ENCODE measurements around the gene KIRREL2. TPM values are rescaled to one million over a fixed set of nuclear protein-coding genes. Genes with fewer than 3 reads are reported as not detected.

KIRREL2 gene
- total RNA-seq, 4 donors from 2014 or later: not detected

DNA sequence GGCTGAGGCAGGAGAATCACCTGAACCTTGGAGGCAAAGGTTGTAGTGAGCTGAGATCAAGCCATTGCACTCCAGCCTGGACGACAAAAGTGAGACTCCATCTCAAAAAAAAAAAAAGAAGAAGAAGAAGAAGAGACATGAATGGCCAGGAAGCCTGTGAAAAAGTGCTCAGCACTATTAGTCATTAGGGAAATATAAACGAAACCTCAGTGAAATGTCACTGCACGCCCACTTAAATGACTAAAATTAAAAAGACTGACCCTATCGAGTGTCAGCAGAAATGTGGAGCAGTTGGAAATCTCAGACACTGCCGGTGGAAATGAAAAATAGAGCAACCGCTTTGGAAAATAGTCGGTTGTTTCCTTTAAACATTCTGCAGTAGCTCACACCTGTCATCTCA lies 56.9 kb downstream of the KIRREL2 start:
- WGBS: 52% methylated on average over 7 of the region's 7 CpGs
- H3K27ac ChIP-seq: no peak overlapping the region

DNA sequence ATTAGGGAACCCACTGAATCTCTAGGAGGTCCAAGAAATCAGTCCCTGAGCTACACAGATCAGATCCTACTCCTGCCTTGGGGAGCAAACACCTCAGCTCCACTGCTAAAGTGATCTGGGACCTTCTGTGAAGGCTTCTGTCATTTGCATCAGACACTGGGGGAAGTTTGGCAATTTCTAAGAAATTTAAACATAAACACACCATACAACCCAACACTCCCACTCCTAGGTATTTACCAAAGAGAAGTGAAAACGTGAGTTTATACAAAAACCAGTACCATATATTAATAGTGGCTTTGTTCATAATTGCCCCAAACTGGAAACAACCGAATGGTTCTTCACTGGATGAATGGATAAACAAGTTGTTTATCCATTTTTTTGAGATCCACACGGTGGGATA lies 58.7 kb downstream of the KIRREL2 start:
- WGBS: 76% methylated on average over 3 of the region's 3 CpGs
- DNase-seq (ENCODE audit: low spot score in 2 of 2): no peak
- Histone ChIP-seq H3K27me3 (no peaks in the 10 kb centered on the region), H3K9me3 (no peaks in the 10 kb centered on the region), H3K4me1 (peaks cover 5% of the 10 kb centered on the region), H3K27ac (no peak overlapping the region), H3K36me3 (no peaks in the 10 kb centered on the region), H3K4me3 (no peak overlapping the region)
- TF ChIP-seq POLR2A (IDR thresholded peaks at IDR 0.05): no peak
- TF ChIP-seq EP300 (IDR thresholded peaks at IDR 0.05): no peak

More for the DNA sequence above, 56.9 kb downstream of the KIRREL2 start:
- no peaks in the 10 kb centered on the region for H3K36me3 ChIP-seq
- TF ChIP-seq, protein P1, sequence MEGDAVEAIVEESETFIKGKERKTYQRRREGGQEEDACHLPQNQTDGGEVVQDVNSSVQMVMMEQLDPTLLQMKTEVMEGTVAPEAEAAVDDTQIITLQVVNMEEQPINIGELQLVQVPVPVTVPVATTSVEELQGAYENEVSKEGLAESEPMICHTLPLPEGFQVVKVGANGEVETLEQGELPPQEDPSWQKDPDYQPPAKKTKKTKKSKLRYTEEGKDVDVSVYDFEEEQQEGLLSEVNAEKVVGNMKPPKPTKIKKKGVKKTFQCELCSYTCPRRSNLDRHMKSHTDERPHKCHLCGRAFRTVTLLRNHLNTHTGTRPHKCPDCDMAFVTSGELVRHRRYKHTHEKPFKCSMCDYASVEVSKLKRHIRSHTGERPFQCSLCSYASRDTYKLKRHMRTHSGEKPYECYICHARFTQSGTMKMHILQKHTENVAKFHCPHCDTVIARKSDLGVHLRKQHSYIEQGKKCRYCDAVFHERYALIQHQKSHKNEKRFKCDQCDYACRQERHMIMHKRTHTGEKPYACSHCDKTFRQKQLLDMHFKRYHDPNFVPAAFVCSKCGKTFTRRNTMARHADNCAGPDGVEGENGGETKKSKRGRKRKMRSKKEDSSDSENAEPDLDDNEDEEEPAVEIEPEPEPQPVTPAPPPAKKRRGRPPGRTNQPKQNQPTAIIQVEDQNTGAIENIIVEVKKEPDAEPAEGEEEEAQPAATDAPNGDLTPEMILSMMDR (IDR thresholded peaks at IDR 0.05): no peak
- no peak for TF ChIP-seq POLR2AphosphoS5 (IDR thresholded peaks at IDR 0.05)
- TF ChIP-seq EP300 (IDR thresholded peaks at IDR 0.05): no peak
- TF ChIP-seq POLR2A (IDR thresholded peaks at IDR 0.05): no peak
- no peak for DNase-seq (ENCODE audit: low spot score in 2 of 2)
- no peaks in the 10 kb centered on the region for H3K9me3 ChIP-seq
- no peaks in the 10 kb centered on the region for H3K27me3 ChIP-seq
- no peak overlapping the region for H3K4me3 ChIP-seq
- peaks cover 5% of the 10 kb centered on the region for H3K4me1 ChIP-seq

Other genes with a start within 250 kb of the KIRREL2 start
- gene HAUS5, start 244.2 kb upstream of the KIRREL2 start, total RNA-seq: 10 to 100 TPM; 14.9 to 18.4 (median 16.4) TPM
- 10 to 100 TPM; 45.1 to 75.9 (median 65.0) TPM for gene RBM42, start 227.9 kb upstream of the KIRREL2 start, total RNA-seq
- gene ETV2, start 215.2 kb upstream of the KIRREL2 start, total RNA-seq: 1 to 10 TPM; 1.0 to 4.0 (median 1.9) TPM
- 100 to 1,000 TPM; 449 to 756 (median 626) TPM for gene COX6B1, start 208.6 kb upstream of the KIRREL2 start, total RNA-seq
- 1 to 10 TPM; 1.5 to 8.3 (median 5.6) TPM for gene UPK1A, start 190.4 kb upstream of the KIRREL2 start, total RNA-seq
- gene ZBTB32, start 152.4 kb upstream of the KIRREL2 start, total RNA-seq: not detected
- 10 to 100 TPM; 31.2 to 66.8 (median 45.2) TPM for gene KMT2B, start 138.9 kb upstream of the KIRREL2 start, total RNA-seq
- 1 to 10 TPM; 3.3 to 8.5 (median 6.9) TPM for gene IGFLR1, start 114.5 kb upstream of the KIRREL2 start, total RNA-seq
- 10 to 100 TPM; 18.8 to 45.5 (median 21.9) TPM for gene U2AF1L4, start 111.5 kb upstream of the KIRREL2 start, total RNA-seq
- 10 to 100 TPM; 27.1 to 57.2 (median 42.4) TPM for gene PSENEN, start 111.3 kb upstream of the KIRREL2 start, total RNA-seq
- 10 to 100 TPM; 11.0 to 21.5 (median 20.0) TPM for gene LIN37, start 108.3 kb upstream of the KIRREL2 start, total RNA-seq
- 10 to 100 TPM in 1 of 4 donors, 1 to 10 TPM in 3; 4.1 to 13.4 (median 5.5) TPM for gene HSPB6, start 99.9 kb upstream of the KIRREL2 start, total RNA-seq
- 10 to 100 TPM in 3 of 4 donors, 1 to 10 TPM in 1; 9.6 to 23.8 (median 17.1) TPM for gene PROSER3, start 98.7 kb upstream of the KIRREL2 start, total RNA-seq
- 10 to 100 TPM; 20.6 to 42.7 (median 31.7) TPM for gene ARHGAP33, start 81.3 kb upstream of the KIRREL2 start, total RNA-seq
- not detected for gene PRODH2, start 44.1 kb upstream of the KIRREL2 start, total RNA-seq
- not detected for gene NPHS1, start 4.4 kb upstream of the KIRREL2 start, total RNA-seq
- gene APLP1, start 11.7 kb downstream of the KIRREL2 start, total RNA-seq: 1 to 10 TPM in 2 of 4 donors, under 1 TPM in 2; 0.64 to 1.6 (median 0.96) TPM
- gene NFKBID, start 43.6 kb downstream of the KIRREL2 start, total RNA-seq: 10 to 100 TPM in 1 of 4 donors, 1 to 10 TPM in 3; 3.7 to 15.7 (median 6.9) TPM
- gene HCST, start 45.6 kb downstream of the KIRREL2 start, total RNA-seq: 1 to 10 TPM in 1 of 4 donors, not detected in 3; 8.3 TPM
- gene TYROBP, start 51.4 kb downstream of the KIRREL2 start, total RNA-seq: 10 to 100 TPM; 12.4 to 29.4 (median 15.6) TPM
- 10 to 100 TPM; 10.9 to 18.3 (median 12.8) TPM for gene LRFN3, start 79.5 kb downstream of the KIRREL2 start, total RNA-seq
- 10 to 100 TPM; 21.6 to 29.6 (median 27.5) TPM for gene SDHAF1, start 138.3 kb downstream of the KIRREL2 start, total RNA-seq
- gene SYNE4, start 151.9 kb downstream of the KIRREL2 start, total RNA-seq: 1 to 10 TPM in 3 of 4 donors, under 1 TPM in 1; 0.42 to 3.0 (median 1.8) TPM
- gene ALKBH6, start 157.3 kb downstream of the KIRREL2 start, total RNA-seq: 10 to 100 TPM; 21.1 to 33.2 (median 24.9) TPM
- gene CLIP3, start 176.0 kb downstream of the KIRREL2 start, total RNA-seq: 1 to 10 TPM; 2.2 to 3.0 (median 2.7) TPM
- 10 to 100 TPM in 3 of 4 donors, 1 to 10 TPM in 1; 5.7 to 20.4 (median 10.9) TPM for gene THAP8, start 197.4 kb downstream of the KIRREL2 start, total RNA-seq
- gene WDR62, start 198.0 kb downstream of the KIRREL2 start, total RNA-seq: 1 to 10 TPM; 1.4 to 3.7 (median 1.8) TPM

Data from suprapubic skin (tissue), 4 donors.